A673 (cell line): ENCODE results near the gene ARHGAP15. TPM values are rescaled to one million over a fixed set of nuclear protein-coding genes. Genes with fewer than 3 reads are reported as not detected.

ENCODE experiments used
- BruUV-seq: library from RNA; stranded (reverse); fragments of 400-500 nt; replicated peaks from 2 replicates; lab custom pipeline; 2021; lab: Mats Ljungman, UMichigan
- CTCF ChIA-PET: fragments of 300-600 bp; sonication (Branson Sonifier 250); formaldehyde crosslinking; loops from one replicate; lab custom pipeline; 2022; ENCODE audit warnings: antibody characterized with exemption; lab: Charles Lee
- POLR2A ChIA-PET: fragments of 300-600 bp; sonication (Branson Sonifier 250); formaldehyde crosslinking; loops from one replicate; lab custom pipeline; 2022; ENCODE audit warnings: antibody characterized with exemption; ENCODE audit not compliant: low non-redundant PET; lab: Charles Lee
- DNase-seq: peaks from one replicate; pipeline ENCODE4 v3.0.0-alpha.2; 2015; ENCODE audit warnings: low spot score
- H3K27ac ChIP-seq: fragments of 200-600 bp; sonication (generic); 2 replicates; pipeline ENCODE4 v1.5.1; 2016; ENCODE audit warnings: mixed run types, low read depth, mild to moderate bottlenecking, mixed read lengths, antibody characterized with exemption, low read length; ENCODE audit not compliant: poor library complexity, severe bottlenecking
- H3K27me3 ChIP-seq: fragments of 200-600 bp; sonication (generic); replicated peaks from 2 replicates; pipeline ENCODE4 v1.6.1; 2017; ENCODE audit warnings: mixed run types, low read depth, mild to moderate bottlenecking, mixed read lengths, antibody characterized with exemption, low read length; ENCODE audit not compliant: insufficient read depth, poor library complexity
- H3K36me3 ChIP-seq: fragments of 200-600 bp; sonication (generic); 2 replicates; pipeline ENCODE4 v1.6.1; 2016; ENCODE audit warnings: mixed run types, mild to moderate bottlenecking, mixed read lengths, antibody characterized with exemption, low read length; ENCODE audit not compliant: insufficient read depth, poor library complexity, severe bottlenecking
- H3K4me1 ChIP-seq: fragments of 200-600 bp; sonication (generic); 2 replicates; pipeline ENCODE4 v1.6.1; 2017; ENCODE audit warnings: mixed run types, mild to moderate bottlenecking, mixed read lengths, antibody characterized with exemption, low read length; ENCODE audit not compliant: insufficient read depth, poor library complexity, severe bottlenecking
- H3K4me3 ChIP-seq: fragments of 200-600 bp; sonication (generic); 2 replicates; pipeline ENCODE4 v1.5.1; 2016; ENCODE audit warnings: low read depth, mixed run types, mild to moderate bottlenecking, mixed read lengths, low read length; ENCODE audit not compliant: poor library complexity, severe bottlenecking
- H3K9me3 ChIP-seq: fragments of 200-600 bp; sonication (generic); 2 replicates; pipeline ENCODE4 v1.6.1; 2016; ENCODE audit warnings: mixed run types, low read depth, mild to moderate bottlenecking, mixed read lengths, antibody characterized with exemption, low read length; ENCODE audit not compliant: poor library complexity, severe bottlenecking
- EZH2 ChIP-seq: fragments of 200-600 bp; sonication (generic); IDR thresholded peaks from 2 replicates; pipeline ENCODE4 v1.6.1; 2017; ENCODE audit warnings: borderline replicate concordance, low read depth, mild to moderate bottlenecking, mixed read lengths, antibody characterized with exemption, low read length; ENCODE audit not compliant: poor library complexity, severe bottlenecking
- intact Hi-C: fragments of 100-400 bp; cut with micrococcal nuclease; formaldehyde crosslinking; loops from one replicate; pipeline ENCODE4 v1.10.0; 2022; ENCODE audit not compliant: unreplicated experiment
- total RNA-seq: library from RNA; stranded (reverse); gene quantifications from 2 replicates; pipeline ENCODE4 v1.2.3, GENCODE V29; 2021
- TF ChIP-seq, protein P1 (sequence below): fragments of 300-800, 200-600 bp; sonication (generic); conservative IDR thresholded peaks from 2 replicates; pipeline ENCODE4 v1.5.1; 2017; ENCODE audit warnings: low read depth, mild to moderate bottlenecking, antibody characterized with exemption, low read length, moderate library complexity, mixed read lengths

The ARHGAP15 gene
- total RNA-seq, 1 experiment from 2014 or later: not detected

DNA sequence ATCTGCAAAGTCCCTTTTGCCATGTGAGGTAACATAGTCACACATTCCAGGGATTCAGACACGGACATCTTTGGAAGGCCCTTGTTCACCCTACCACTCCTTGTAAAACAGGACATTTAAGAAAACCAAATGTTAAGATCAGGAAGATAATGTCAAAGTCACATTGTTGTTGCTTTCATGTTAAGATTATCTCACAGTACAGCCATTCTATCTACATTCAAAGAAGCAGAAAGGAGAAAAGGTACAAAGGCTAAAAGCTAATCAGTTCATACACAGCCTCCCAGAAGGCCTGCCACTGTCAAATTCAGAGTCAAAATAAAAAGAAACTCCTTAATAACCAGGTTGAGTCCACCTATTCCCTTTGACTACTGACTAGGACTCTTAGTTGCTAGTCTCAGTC lies 573.7 kb downstream of the ARHGAP15 start:
- POLR2A ChIA-PET: no interaction called here
- CTCF ChIA-PET: no interaction called here

DNA sequence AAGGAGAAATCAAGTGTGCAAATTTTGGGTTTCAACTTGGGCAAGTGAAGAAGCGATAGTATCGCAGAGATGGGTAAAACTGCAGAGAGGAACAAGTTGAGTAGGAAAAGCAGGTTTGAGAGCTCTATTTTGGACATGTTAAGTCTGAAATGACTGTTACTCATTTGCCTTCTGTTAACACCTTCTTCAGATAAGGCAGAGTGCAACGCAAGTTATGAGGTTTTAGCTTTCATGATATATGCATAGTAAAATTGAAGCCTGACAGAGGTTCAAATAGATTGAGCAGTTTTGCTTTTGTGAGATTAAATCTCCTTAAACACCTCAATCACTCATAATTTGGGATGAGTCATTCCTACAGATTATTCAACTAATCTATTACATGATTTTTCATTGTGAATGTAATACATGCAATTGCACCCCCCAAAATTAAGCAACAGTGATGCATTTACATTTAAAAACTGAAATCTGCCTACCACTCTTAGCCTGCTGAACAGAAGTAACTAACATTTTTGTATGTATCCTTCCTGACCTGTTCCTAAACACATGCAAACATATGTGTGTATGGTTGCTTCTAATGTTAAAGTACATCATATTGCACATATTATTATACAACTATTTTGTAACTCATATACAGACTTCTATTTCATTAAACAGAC lies 575.4 kb downstream of the ARHGAP15 start:
- no TSS peak for BruUV-seq
- Histone ChIP-seq H3K27me3 (no peaks in the 10 kb centered on the region), H3K4me1 (peaks cover 8% of the 10 kb centered on the region), H3K27ac (no peak overlapping the region), H3K4me3 (no peak overlapping the region), H3K9me3 (no peaks in the 10 kb centered on the region), H3K36me3 (no peaks in the 10 kb centered on the region)
- DNase-seq: no peak
- intact Hi-C loops: no loop called here
- ChIA-PET CTCF (interaction anchor here (0.7 kb wide), 1 partner anchor 178 kb away, joined by 4 read pairs; no protein-coding TSS in a partner anchor), POLR2A (no interaction called here)
- TF ChIP-seq EZH2: no peak
- TF ChIP-seq, protein P1, sequence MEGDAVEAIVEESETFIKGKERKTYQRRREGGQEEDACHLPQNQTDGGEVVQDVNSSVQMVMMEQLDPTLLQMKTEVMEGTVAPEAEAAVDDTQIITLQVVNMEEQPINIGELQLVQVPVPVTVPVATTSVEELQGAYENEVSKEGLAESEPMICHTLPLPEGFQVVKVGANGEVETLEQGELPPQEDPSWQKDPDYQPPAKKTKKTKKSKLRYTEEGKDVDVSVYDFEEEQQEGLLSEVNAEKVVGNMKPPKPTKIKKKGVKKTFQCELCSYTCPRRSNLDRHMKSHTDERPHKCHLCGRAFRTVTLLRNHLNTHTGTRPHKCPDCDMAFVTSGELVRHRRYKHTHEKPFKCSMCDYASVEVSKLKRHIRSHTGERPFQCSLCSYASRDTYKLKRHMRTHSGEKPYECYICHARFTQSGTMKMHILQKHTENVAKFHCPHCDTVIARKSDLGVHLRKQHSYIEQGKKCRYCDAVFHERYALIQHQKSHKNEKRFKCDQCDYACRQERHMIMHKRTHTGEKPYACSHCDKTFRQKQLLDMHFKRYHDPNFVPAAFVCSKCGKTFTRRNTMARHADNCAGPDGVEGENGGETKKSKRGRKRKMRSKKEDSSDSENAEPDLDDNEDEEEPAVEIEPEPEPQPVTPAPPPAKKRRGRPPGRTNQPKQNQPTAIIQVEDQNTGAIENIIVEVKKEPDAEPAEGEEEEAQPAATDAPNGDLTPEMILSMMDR: no peak

More for the DNA sequence above, 573.7 kb downstream of the ARHGAP15 start:
- no peaks in the 10 kb centered on the region for H3K27me3 ChIP-seq
- DNase-seq: no peak
- no peak overlapping the region for H3K27ac ChIP-seq
- no TSS peak for BruUV-seq
- intact Hi-C loops: no loop called here
- TF ChIP-seq EZH2: no peak
- TF ChIP-seq, protein P1: no peak
- peaks cover 8% of the 10 kb centered on the region for H3K4me1 ChIP-seq
- H3K9me3 ChIP-seq: no peaks in the 10 kb centered on the region
- no peaks in the 10 kb centered on the region for H3K36me3 ChIP-seq
- no peak overlapping the region for H3K4me3 ChIP-seq

- H3K27me3 ChIP-seq: no peaks in the 10 kb centered on the region
- no peak overlapping the region for H3K27ac ChIP-seq
- ChIA-PET CTCF (no interaction called here), POLR2A (no interaction called here)
- intact Hi-C loops: no loop called here
- no peak for TF ChIP-seq EZH2
- TF ChIP-seq, protein P1: no peak
- no TSS peak for BruUV-seq
- H3K36me3 ChIP-seq: no peaks in the 10 kb centered on the region
- peaks cover 8% of the 10 kb centered on the region for H3K4me1 ChIP-seq
- no peaks in the 10 kb centered on the region for H3K9me3 ChIP-seq
- DNase-seq: peak; percentile 66
- H3K4me3 ChIP-seq: no peak overlapping the region
Measured at GRCh38 chr2:143705108-143705707, 576.0 kb downstream of the ARHGAP15 start.
